Natural killer cell (primary cell): Measurements from ENCODE around the gene TYMS. TPM values are rescaled to one million over a fixed set of nuclear protein-coding genes. Genes with fewer than 3 reads are reported as not detected.

Experiments used
- ATAC-seq, 3 donors: fragments of 150-1000 bp in 2 of 3; fragments of 200-7000 bp in 1 of 3; cut with Tn5 transposase; 1 replicate in 1 of 3; 2 replicates in 2 of 3; pipeline ENCODE4 v1.10.0; 2021; ENCODE audit warnings: mild to moderate bottlenecking in 2 of 3, moderate library complexity in 2 of 3
- DNase-seq, 2 donors: peaks; one replicate each; pipeline versions ENCODE4 v3.0.0 to v3.0.0-alpha.2; 2013 to 2021; ENCODE audit warnings: mixed read lengths in 1 of 2
- H3K27ac ChIP-seq: one replicate; pipeline ENCODE4 v1.5.1; 2013; ENCODE audit warnings: mild to moderate bottlenecking, low read length
- H3K27me3 ChIP-seq: one replicate; pipeline ENCODE4 v1.6.1; 2013; ENCODE audit warnings: low read length; ENCODE audit not compliant: control insufficient read depth, insufficient read depth
- H3K36me3 ChIP-seq: one replicate; pipeline ENCODE4 v1.6.1; 2013; ENCODE audit warnings: low read length; ENCODE audit not compliant: control insufficient read depth, insufficient read depth
- H3K4me1 ChIP-seq: one replicate; pipeline ENCODE4 v1.6.1; 2013; ENCODE audit warnings: low read length; ENCODE audit not compliant: control insufficient read depth, insufficient read depth
- H3K4me3 ChIP-seq: one replicate; pipeline ENCODE4 v1.5.1; 2013; ENCODE audit warnings: low read length
- H3K9me3 ChIP-seq: one replicate; pipeline ENCODE4 v1.6.1; 2013; ENCODE audit warnings: low read length; ENCODE audit not compliant: control insufficient read depth, insufficient read depth
- H3K27ac Mint-ChIP-seq, 2 donors: one replicate each; pipeline ENCODE4 v1.8.0; 2022; ENCODE audit warnings: mild to moderate bottlenecking in 2 of 2, mixed read lengths in 2 of 2, moderate library complexity in 1 of 2
- H3K27me3 Mint-ChIP-seq, 2 donors: one replicate each; pipeline ENCODE4 v1.8.0; 2022; ENCODE audit warnings: low read depth in 2 of 2, mixed read lengths in 2 of 2
- H3K36me3 Mint-ChIP-seq: one replicate; pipeline ENCODE4 v1.8.0; 2022; ENCODE audit warnings: mixed read lengths
- H3K4me1 Mint-ChIP-seq, 2 donors: one replicate each; pipeline ENCODE4 v1.8.0; 2022; ENCODE audit warnings: mixed read lengths in 2 of 2
- H3K4me3 Mint-ChIP-seq: one replicate; pipeline ENCODE4 v1.8.0; 2022; ENCODE audit warnings: mild to moderate bottlenecking, moderate library complexity, mixed read lengths
- H3K9me3 Mint-ChIP-seq, 2 donors: one replicate each; pipeline ENCODE4 v1.8.0; 2022; ENCODE audit warnings: mixed read lengths in 2 of 2
- WGBS: methylation state at CpG from one replicate; pipeline ENCODE4 v1.1.7; 2013; ENCODE audit warnings: missing lambda C conversion rate; ENCODE audit not compliant: insufficient coverage; 5-methylcytosine and 5-hydroxymethylcytosine counted together
- intact Hi-C: fragments of 100-400 bp; cut with micrococcal nuclease; formaldehyde crosslinking; loops from one replicate; pipeline ENCODE4 v1.14.2; 2022
- total RNA-seq, 4 donors: library from RNA; stranded (reverse); fragments of 120-200 nt in 1 of 4; gene quantifications; one replicate each; pipeline versions ENCODE4 v1.2.3 to v1.2.4, GENCODE V29; 2013 to 2022
- TF ChIP-seq, protein P1 (sequence below): fragments of 200-600 bp; IDR thresholded peaks from one replicate; pipeline ENCODE4 v1.8.0; 2022; ENCODE audit warnings: antibody characterized with exemption

The TYMS gene
- total RNA-seq, 3 donors from 2014 or later (not counting 1 experiment from before 2014, with no cell fraction given): 5.8 to 13.6 (median 7.8) TPM

DNA sequence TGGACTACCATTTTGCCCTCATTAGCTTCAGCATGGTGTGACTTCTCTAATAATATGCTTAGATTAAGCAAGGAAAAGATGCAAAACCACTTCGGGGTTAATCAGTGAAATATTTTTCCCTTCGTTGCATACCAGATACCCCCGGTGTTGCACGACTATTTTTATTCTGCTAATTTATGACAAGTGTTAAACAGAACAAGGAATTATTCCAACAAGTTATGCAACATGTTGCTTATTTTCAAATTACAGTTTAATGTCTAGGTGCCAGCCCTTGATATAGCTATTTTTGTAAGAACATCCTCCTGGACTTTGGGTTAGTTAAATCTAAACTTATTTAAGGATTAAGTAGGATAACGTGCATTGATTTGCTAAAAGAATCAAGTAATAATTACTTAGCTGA, 16.3 kb downstream of the TYMS start:
- Histone ChIP-seq H3K9me3 (no peaks in the 10 kb centered on the region), H3K27me3 (no peaks in the 10 kb centered on the region), H3K4me3 (no peak overlapping the region), H3K4me1 (no peaks in the 10 kb centered on the region), H3K27ac (no peak overlapping the region), H3K36me3 (peaks cover 29% of the 10 kb centered on the region)
- H3K36me3 Mint-ChIP-seq: peaks cover 13% of the 10 kb centered on the region
- ATAC-seq (no peak), DNase-seq (no peak)
- H3K9me3 Mint-ChIP-seq: no peaks in the 10 kb centered on the region
- no peak overlapping the region for H3K4me3 Mint-ChIP-seq
- 90% methylated on average over 5 of the region's 5 CpGs for WGBS
- H3K27me3 Mint-ChIP-seq: no peaks in the 10 kb centered on the region
- no peaks in the 10 kb centered on the region for H3K4me1 Mint-ChIP-seq
- TF ChIP-seq, protein P1, sequence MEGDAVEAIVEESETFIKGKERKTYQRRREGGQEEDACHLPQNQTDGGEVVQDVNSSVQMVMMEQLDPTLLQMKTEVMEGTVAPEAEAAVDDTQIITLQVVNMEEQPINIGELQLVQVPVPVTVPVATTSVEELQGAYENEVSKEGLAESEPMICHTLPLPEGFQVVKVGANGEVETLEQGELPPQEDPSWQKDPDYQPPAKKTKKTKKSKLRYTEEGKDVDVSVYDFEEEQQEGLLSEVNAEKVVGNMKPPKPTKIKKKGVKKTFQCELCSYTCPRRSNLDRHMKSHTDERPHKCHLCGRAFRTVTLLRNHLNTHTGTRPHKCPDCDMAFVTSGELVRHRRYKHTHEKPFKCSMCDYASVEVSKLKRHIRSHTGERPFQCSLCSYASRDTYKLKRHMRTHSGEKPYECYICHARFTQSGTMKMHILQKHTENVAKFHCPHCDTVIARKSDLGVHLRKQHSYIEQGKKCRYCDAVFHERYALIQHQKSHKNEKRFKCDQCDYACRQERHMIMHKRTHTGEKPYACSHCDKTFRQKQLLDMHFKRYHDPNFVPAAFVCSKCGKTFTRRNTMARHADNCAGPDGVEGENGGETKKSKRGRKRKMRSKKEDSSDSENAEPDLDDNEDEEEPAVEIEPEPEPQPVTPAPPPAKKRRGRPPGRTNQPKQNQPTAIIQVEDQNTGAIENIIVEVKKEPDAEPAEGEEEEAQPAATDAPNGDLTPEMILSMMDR: no peak
- intact Hi-C loops: no loop called here
- no peak overlapping the region for H3K27ac Mint-ChIP-seq

DNA sequence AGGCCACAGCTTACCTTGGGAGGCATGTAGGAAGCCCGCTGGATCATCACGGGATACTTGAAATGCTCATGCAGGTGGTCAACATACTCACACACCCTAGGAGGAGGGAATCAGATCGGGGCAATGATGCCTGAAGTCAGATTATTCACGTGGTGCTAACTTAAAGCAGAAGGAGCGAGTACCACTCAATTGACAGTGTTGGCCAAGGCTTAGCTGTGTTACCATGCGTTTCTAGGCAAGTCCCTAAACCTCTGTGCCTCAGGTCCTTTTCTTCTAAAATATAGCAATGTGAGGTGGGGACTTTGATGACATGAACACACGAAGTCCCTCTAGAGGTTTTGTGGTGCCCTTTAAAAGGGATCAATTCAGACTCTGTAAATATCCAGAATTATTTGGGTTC, 17.9 kb downstream of the TYMS start:
- Histone ChIP-seq H3K4me3 (no peak overlapping the region), H3K27me3 (no peaks in the 10 kb centered on the region), H3K9me3 (no peaks in the 10 kb centered on the region), H3K27ac (no peak overlapping the region), H3K4me1 (no peaks in the 10 kb centered on the region), H3K36me3 (peaks cover 26% of the 10 kb centered on the region)
- DNase-seq (no peak), ATAC-seq (no peak)
- Mint-ChIP-seq H3K27me3 (no peaks in the 10 kb centered on the region), H3K4me3 (no peak overlapping the region), H3K4me1 (no peaks in the 10 kb centered on the region), H3K9me3 (no peaks in the 10 kb centered on the region), H3K36me3 (peaks cover 13% of the 10 kb centered on the region), H3K27ac (no peak overlapping the region)
- intact Hi-C loops: no loop called here
- TF ChIP-seq, protein P1: no peak
- WGBS: 97% methylated on average over 6 of the region's 7 CpGs

- no peaks in the 10 kb centered on the region for H3K9me3 Mint-ChIP-seq
- Histone ChIP-seq H3K4me1 (no peaks in the 10 kb centered on the region), H3K27me3 (no peaks in the 10 kb centered on the region), H3K9me3 (no peaks in the 10 kb centered on the region), H3K4me3 (no peak overlapping the region), H3K27ac (no peak overlapping the region), H3K36me3 (peaks cover 24% of the 10 kb centered on the region)
- DNase-seq: no peak
- H3K4me3 Mint-ChIP-seq: no peak overlapping the region
- H3K36me3 Mint-ChIP-seq: peaks cover 8% of the 10 kb centered on the region
- TF ChIP-seq, protein P1: no peak
- no peak overlapping the region for H3K27ac Mint-ChIP-seq
- intact Hi-C loops: no loop called here
- H3K4me1 Mint-ChIP-seq: no peaks in the 10 kb centered on the region
- 96% methylated on average over 3 of the region's 5 CpGs for WGBS
- no peaks in the 10 kb centered on the region for H3K27me3 Mint-ChIP-seq
- no peak for ATAC-seq
Measured at GRCh38 chr18:676069-676468, 18.6 kb downstream of the TYMS start.

DNA sequence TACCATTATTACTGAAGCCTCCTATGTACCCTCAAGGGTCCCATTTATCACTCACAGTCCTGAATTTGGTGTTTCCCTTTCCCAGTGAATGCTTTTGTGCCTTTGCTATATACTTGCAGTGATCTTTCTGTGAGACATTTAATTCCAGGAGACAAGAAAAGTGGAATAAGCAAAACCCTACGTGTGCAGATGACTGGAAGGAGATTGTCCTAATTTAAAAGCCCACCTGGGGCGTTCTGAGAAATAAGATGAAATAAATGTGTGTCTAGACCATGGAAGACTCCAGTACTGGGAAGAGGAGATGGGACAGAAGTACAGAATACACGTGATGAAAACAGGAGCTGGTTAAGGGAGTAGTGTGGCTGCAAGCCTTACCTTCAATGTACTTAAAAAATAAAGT, 19.3 kb downstream of the TYMS start:
- no peaks in the 10 kb centered on the region for H3K9me3 Mint-ChIP-seq
- ATAC-seq (no peak), DNase-seq (no peak)
- H3K36me3 Mint-ChIP-seq: peaks cover 8% of the 10 kb centered on the region
- intact Hi-C loops: no loop called here
- Histone ChIP-seq H3K27ac (no peak overlapping the region), H3K9me3 (no peaks in the 10 kb centered on the region), H3K4me1 (peaks cover 3% of the 10 kb centered on the region), H3K27me3 (no peaks in the 10 kb centered on the region), H3K4me3 (no peak overlapping the region), H3K36me3 (peaks cover 22% of the 10 kb centered on the region)
- H3K4me3 Mint-ChIP-seq: no peak overlapping the region
- H3K27me3 Mint-ChIP-seq: no peaks in the 10 kb centered on the region
- WGBS: 93% methylated on average over 3 of the region's 3 CpGs
- TF ChIP-seq, protein P1: no peak
- peak overlapping the region in 1 of 2 donors; percentile 11 for H3K27ac Mint-ChIP-seq
- H3K4me1 Mint-ChIP-seq: peaks cover 4 to 5% of the 10 kb centered on the region in 2 donors
